Measurements from ENCODE around the gene CTSH.

Gene CTSH

DNA sequence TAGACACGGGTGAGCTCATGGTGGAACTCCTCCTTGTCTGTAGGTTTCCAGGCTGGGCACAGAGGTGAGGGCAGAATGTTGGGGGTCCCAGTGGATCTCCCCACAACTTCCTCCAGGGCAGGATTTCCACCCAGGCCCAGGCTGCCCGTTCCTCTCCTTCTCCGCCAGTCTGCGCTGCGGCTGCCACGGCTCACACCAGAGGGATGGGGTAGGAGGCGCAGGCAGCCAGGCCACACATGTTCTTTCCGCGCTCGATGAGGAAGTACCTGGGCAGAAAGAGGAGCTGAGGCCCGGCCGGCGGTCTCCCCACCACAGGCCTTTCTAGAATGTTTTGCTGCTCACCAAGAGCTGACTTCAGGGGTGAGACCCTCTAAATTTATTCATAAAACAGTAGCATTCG is 22.9 kb downstream of the CTSH start:
- Mint-ChIP-seq H3K9me3 (no peaks in the 10 kb centered on the region), H3K27me3 (ENCODE audit: low read depth, poor library complexity) (no peaks in the 10 kb centered on the region), H3K36me3 (ENCODE audit: low read depth) (peaks cover 46% of the 10 kb centered on the region), H3K4me3 (no peak overlapping the region), H3K4me1 (peaks cover 1% of the 10 kb centered on the region), H3K27ac (peak overlapping the region; percentile 54)
- TF ChIP-seq, protein P1, sequence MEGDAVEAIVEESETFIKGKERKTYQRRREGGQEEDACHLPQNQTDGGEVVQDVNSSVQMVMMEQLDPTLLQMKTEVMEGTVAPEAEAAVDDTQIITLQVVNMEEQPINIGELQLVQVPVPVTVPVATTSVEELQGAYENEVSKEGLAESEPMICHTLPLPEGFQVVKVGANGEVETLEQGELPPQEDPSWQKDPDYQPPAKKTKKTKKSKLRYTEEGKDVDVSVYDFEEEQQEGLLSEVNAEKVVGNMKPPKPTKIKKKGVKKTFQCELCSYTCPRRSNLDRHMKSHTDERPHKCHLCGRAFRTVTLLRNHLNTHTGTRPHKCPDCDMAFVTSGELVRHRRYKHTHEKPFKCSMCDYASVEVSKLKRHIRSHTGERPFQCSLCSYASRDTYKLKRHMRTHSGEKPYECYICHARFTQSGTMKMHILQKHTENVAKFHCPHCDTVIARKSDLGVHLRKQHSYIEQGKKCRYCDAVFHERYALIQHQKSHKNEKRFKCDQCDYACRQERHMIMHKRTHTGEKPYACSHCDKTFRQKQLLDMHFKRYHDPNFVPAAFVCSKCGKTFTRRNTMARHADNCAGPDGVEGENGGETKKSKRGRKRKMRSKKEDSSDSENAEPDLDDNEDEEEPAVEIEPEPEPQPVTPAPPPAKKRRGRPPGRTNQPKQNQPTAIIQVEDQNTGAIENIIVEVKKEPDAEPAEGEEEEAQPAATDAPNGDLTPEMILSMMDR (IDR thresholded peaks at IDR 0.05) = no peak
- DNase-seq = no peak

DNA sequence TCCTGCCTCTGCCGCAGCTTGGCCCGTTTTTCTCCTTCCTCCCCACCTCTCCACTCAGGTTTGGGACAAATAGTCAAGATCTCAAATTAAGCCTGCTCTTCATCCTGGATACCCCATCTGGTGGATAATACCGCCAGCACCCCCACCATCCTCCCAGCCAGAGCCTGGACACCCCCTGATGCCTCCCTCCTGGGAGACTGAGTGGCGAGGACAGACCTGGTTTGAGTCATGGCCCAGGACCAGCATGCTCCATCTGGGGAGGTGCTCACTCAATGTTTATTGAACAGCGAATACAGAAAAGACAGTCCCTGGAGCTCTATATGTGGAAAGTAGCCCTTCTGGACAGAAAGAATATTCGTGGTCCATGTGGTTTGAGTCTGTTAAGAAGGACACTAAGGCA is 23.3 kb downstream of the CTSH start:
- H3K4me3 Mint-ChIP-seq = no peak overlapping the region
- TF ChIP-seq, protein P1 (IDR thresholded peaks at IDR 0.05) = no peak
- no peaks in the 10 kb centered on the region for H3K27me3 Mint-ChIP-seq (ENCODE audit: low read depth, poor library complexity)
- peaks cover 6% of the 10 kb centered on the region for H3K4me1 Mint-ChIP-seq
- H3K9me3 Mint-ChIP-seq = no peaks in the 10 kb centered on the region
- DNase-seq = no peak
- peak overlapping the region; percentile 54 for H3K27ac Mint-ChIP-seq
- peaks cover 46% of the 10 kb centered on the region for H3K36me3 Mint-ChIP-seq (ENCODE audit: low read depth)

DNA sequence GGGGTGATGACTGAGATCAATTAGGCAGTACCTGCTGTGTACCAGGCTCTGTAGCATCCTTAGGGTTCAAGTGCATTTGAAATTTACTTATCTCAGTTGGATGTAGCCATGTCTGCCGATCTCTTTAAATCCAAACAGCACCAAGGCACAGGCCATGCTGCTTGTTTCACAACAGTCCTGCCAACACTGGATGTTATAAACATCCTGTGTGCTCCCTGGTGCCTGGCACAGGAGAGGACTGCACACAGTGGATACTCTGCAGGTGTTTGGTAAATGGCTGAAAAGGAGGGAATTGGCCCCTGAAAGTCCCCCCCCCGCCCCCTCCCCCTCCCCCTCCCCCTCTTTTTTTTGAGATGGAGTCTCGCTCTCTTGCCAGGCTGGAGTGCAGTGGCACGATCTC is 27.0 kb downstream of the CTSH start:
- Mint-ChIP-seq H3K27me3 (ENCODE audit: low read depth, poor library complexity) (peaks cover 2% of the 10 kb centered on the region), H3K4me3 (no peak overlapping the region), H3K4me1 (peaks cover 6% of the 10 kb centered on the region), H3K9me3 (no peaks in the 10 kb centered on the region), H3K27ac (no peak overlapping the region), H3K36me3 (ENCODE audit: low read depth) (peaks cover 60% of the 10 kb centered on the region)
- DNase-seq = no peak
- TF ChIP-seq, protein P1 (IDR thresholded peaks at IDR 0.05) = no peak

DNA sequence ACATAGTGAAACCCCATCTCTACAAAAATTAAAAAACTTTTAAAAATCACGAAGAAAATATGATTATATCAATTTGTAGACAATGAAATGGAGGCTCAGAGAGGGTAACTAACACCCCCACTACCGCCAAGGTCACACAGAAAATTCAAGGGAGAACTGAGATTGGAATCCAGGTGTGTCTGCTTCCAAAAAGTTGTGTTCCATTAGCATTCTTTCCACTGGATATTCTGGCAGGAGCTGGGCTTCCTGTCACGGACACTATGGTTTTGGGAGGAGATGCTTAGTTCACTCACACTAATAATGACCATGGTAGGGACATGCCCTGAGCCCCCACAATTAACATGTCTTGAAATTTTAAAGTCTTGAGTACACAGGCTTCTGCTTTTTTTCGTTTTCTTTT is 28.8 kb downstream of the CTSH start:
- DNase-seq = no peak
- Mint-ChIP-seq H3K4me1 (peaks cover 6% of the 10 kb centered on the region), H3K4me3 (no peak overlapping the region), H3K36me3 (ENCODE audit: low read depth) (peaks cover 66% of the 10 kb centered on the region), H3K9me3 (no peaks in the 10 kb centered on the region), H3K27ac (peak overlapping the region; percentile 86), H3K27me3 (ENCODE audit: low read depth, poor library complexity) (peaks cover 2% of the 10 kb centered on the region)
- TF ChIP-seq, protein P1 (IDR thresholded peaks at IDR 0.05) = no peak

DNA sequence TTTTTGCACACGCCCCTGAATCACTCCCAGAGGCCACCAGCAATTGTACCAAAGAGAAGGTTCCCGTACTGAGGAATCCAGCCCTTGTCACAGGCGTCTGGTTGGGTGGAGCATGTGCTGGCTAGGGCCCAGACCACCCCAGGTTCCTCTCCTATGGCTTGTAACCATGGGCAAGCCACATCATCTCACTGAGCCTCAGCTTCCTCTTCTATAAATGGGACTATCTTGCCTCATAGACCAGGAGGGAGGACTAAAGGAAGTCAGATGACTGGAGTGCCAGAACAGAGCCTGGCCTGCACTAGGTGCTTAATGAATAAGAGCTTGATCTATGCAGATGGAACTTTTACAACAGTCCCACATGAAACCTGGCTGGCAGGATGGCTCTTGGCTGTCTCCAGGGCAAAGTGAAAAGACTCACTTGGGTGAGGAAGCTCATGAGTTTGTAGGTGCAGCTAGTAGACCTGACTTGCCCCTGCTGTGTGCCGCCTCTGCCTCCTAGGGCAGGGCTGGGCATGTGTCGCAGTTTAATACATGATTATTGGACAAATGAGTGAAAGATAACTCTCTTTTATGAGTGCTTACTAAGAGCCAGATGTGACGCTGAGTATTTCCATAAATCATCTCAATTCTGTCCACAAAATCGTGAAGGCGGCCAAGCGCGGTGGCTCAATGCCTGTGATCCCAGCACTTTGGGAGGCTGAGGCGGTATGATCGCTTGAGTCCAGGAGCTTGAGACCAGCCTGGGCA is 29.3 kb downstream of the CTSH start:
- Mint-ChIP-seq H3K4me3 (no peak overlapping the region), H3K27ac (peak overlapping the region; percentile 86), H3K27me3 (ENCODE audit: low read depth, poor library complexity) (peaks cover 2% of the 10 kb centered on the region), H3K4me1 (peaks cover 6% of the 10 kb centered on the region), H3K36me3 (ENCODE audit: low read depth) (peaks cover 65% of the 10 kb centered on the region), H3K9me3 (no peaks in the 10 kb centered on the region)
- no peak for DNase-seq
- TF ChIP-seq, protein P1 (IDR thresholded peaks at IDR 0.05) = no peak
